Neural cell (in vitro differentiated cells): ENCODE data around the gene MRPL38. TPM values are rescaled to one million over a fixed set of nuclear protein-coding genes. Genes with fewer than 3 reads are reported as not detected.
"Not testable (repeated sequence)": the region's sequence is repeated elsewhere in the genome, so short reads cannot be mapped to it uniquely, and the experiment has no call there.

Source experiments
- H2AFZ ChIP-seq: fragments of 200-600, 300-800 bp; sonication (generic), shearing (Covaris generic); 2 replicates; pipeline ENCODE4 v1.6.0; 2014; ENCODE audit warnings: low read depth, mild to moderate bottlenecking, antibody characterized with exemption, low read length, moderate library complexity
- H3F3A ChIP-seq: fragments of 200-600 bp; shearing (Covaris generic); 2 replicates; pipeline ENCODE4 v1.6.1; 2016; ENCODE audit warnings: mild to moderate bottlenecking, moderate library complexity, mixed read lengths, antibody characterized with exemption, low read length; ENCODE audit not compliant: insufficient read depth, poor library complexity, severe bottlenecking
- H3K27ac ChIP-seq: fragments of 200-600, 300-800 bp; sonication (generic), shearing (Covaris generic); 2 replicates; pipeline ENCODE4 v1.5.1; 2014; ENCODE audit warnings: mild to moderate bottlenecking, low read length, moderate library complexity
- H3K27me3 ChIP-seq: fragments of 300-800, 200-600 bp; sonication (generic), shearing (Covaris generic); 2 replicates; pipeline ENCODE4 v1.6.0; 2014; ENCODE audit warnings: mild to moderate bottlenecking, low read depth, low read length, moderate library complexity; ENCODE audit not compliant: insufficient read depth
- H3K36me3 ChIP-seq: fragments of 300-800, 200-600 bp; sonication (generic), shearing (Covaris generic); 2 replicates; pipeline ENCODE4 v1.5.1; 2014; ENCODE audit warnings: mild to moderate bottlenecking, antibody characterized with exemption, low read length, moderate library complexity; ENCODE audit not compliant: insufficient read depth
- H3K4me2 ChIP-seq: fragments of 300-800, 200-600 bp; sonication (generic), shearing (Covaris generic); 2 replicates; pipeline ENCODE4 v1.6.0; 2014; ENCODE audit warnings: mild to moderate bottlenecking, low read length
- H3K4me3 ChIP-seq: fragments of 300-800, 200-600 bp; sonication (generic), shearing (Covaris generic); 2 replicates; pipeline ENCODE4 v1.5.1; 2014; ENCODE audit warnings: mild to moderate bottlenecking, low read length, moderate library complexity
- H3K79me2 ChIP-seq: fragments of 200-600 bp; shearing (Covaris generic); replicated peaks from 2 replicates; pipeline ENCODE4 v1.6.0; 2014; ENCODE audit warnings: mild to moderate bottlenecking, low read length, moderate library complexity; ENCODE audit not compliant: insufficient read depth
- H3K9ac ChIP-seq: fragments of 300-800, 200-600 bp; sonication (generic), shearing (Covaris generic); 2 replicates; pipeline ENCODE4 v1.6.1; 2016; ENCODE audit warnings: mild to moderate bottlenecking, low read length, mixed read lengths
- H3K9me2 ChIP-seq: fragments of 200-600 bp; shearing (Covaris generic); 2 replicates; pipeline ENCODE4 v1.6.1; 2016; ENCODE audit warnings: mild to moderate bottlenecking, low read length, mixed read lengths; ENCODE audit not compliant: insufficient read depth
- H3K9me3 ChIP-seq: fragments of 200-600, 300-800 bp; sonication (generic), shearing (Covaris generic); 2 replicates; pipeline ENCODE4 v1.6.1; 2016; ENCODE audit warnings: mild to moderate bottlenecking, mixed run types, low read length, moderate library complexity, mixed read lengths
- H4K20me1 ChIP-seq: fragments of 200-600 bp; shearing (Covaris generic); 2 replicates; pipeline ENCODE4 v1.6.1; 2016; ENCODE audit warnings: mild to moderate bottlenecking, mixed run types; ENCODE audit not compliant: insufficient read depth
- CTCF ChIP-seq: fragments of 450-650 bp; IDR thresholded peaks from 2 replicates; pipeline ENCODE4 v1.5.1; 2014; ENCODE audit warnings: antibody characterized with exemption, mild to moderate bottlenecking, moderate library complexity; ENCODE audit not compliant: poor library complexity, severe bottlenecking
- EP300 ChIP-seq: fragments of 450-650 bp; conservative IDR thresholded peaks from 2 replicates; pipeline ENCODE4 v1.6.1; 2014; ENCODE audit warnings: antibody characterized with exemption, mild to moderate bottlenecking, moderate library complexity; ENCODE audit not compliant: poor library complexity, severe bottlenecking
- EZH2 ChIP-seq: fragments of 200-600, 300-800 bp; shearing (Covaris generic), sonication (generic); IDR thresholded peaks from 2 replicates; pipeline ENCODE4 v1.6.1; 2014; ENCODE audit warnings: antibody characterized with exemption, low read length, borderline replicate concordance, mild to moderate bottlenecking; ENCODE audit not compliant: insufficient read depth, poor library complexity, severe bottlenecking
- MXI1 ChIP-seq: fragments of 450-650 bp; conservative IDR thresholded peaks from 2 replicates; pipeline ENCODE4 v1.6.1; 2014; ENCODE audit warnings: antibody characterized with exemption, mild to moderate bottlenecking; ENCODE audit not compliant: poor library complexity, severe bottlenecking
- POLR2AphosphoS5 ChIP-seq: IDR thresholded peaks from 2 replicates; pipeline ENCODE4 v1.6.1; 2012
- RAD21 ChIP-seq: fragments of 450-650 bp; conservative IDR thresholded peaks from 2 replicates; pipeline ENCODE4 v1.6.1; 2014; ENCODE audit warnings: antibody characterized with exemption, mild to moderate bottlenecking, moderate library complexity
- SMC3 ChIP-seq: fragments of 450-650 bp; conservative IDR thresholded peaks from 2 replicates; pipeline ENCODE4 v1.6.1; 2014; ENCODE audit warnings: antibody characterized with exemption, mild to moderate bottlenecking, moderate library complexity; ENCODE audit not compliant: poor library complexity
- TAF1 ChIP-seq: IDR thresholded peaks from 2 replicates; pipeline ENCODE4 v1.6.1; 2012; ENCODE audit warnings: low read depth
- polyA plus RNA-seq: library from polyadenylated mRNA; depleted of rRNA; stranded (reverse); fragments of >200 nt; gene quantifications from 2 replicates; pipeline ENCODE4 v1.2.3, GENCODE V29; 2014
- TF ChIP-seq, protein P1 (sequence below): IDR thresholded peaks from 2 replicates; pipeline ENCODE4 v1.6.1; 2012; ENCODE audit warnings: borderline replicate concordance

Gene MRPL38
- polyA plus RNA-seq, 1 donor from 2014 or later, result 91.2 TPM

DNA sequence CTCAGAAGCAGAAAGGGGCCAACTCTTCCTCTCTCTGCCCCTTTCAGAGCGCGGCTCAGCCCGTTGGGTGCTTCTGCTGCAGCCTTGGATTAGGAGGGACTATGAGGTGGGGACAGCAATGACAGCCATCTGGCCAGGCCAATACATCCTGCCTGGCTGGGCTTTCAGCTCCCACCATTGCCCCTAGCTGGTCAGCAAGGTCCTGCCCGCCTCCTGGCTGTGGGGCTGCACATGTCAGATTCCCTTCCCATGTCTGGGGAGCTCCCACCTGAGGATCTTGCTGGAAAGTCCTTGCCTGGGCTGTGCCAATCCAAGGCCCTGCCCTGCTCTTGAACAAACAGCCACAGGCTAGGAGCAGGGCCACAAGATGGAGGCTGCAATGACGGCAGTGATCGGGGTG is 16.2 kb downstream of the MRPL38 start:
- H3K4me2 ChIP-seq, result no peak overlapping the region
- no peaks in the 10 kb centered on the region for H3K79me2 ChIP-seq
- no peaks in the 10 kb centered on the region for H3K9me2 ChIP-seq
- no peaks in the 10 kb centered on the region for H3K36me3 ChIP-seq
- no peaks in the 10 kb centered on the region for H3F3A ChIP-seq
- no peaks in the 10 kb centered on the region for H4K20me1 ChIP-seq
- H3K27me3 ChIP-seq, result no peaks in the 10 kb centered on the region
- H2AFZ ChIP-seq, result no peak overlapping the region
- TF ChIP-seq MXI1, result no peak
- no peak for TF ChIP-seq POLR2AphosphoS5
- no peak for TF ChIP-seq TAF1
- TF ChIP-seq, protein P1, sequence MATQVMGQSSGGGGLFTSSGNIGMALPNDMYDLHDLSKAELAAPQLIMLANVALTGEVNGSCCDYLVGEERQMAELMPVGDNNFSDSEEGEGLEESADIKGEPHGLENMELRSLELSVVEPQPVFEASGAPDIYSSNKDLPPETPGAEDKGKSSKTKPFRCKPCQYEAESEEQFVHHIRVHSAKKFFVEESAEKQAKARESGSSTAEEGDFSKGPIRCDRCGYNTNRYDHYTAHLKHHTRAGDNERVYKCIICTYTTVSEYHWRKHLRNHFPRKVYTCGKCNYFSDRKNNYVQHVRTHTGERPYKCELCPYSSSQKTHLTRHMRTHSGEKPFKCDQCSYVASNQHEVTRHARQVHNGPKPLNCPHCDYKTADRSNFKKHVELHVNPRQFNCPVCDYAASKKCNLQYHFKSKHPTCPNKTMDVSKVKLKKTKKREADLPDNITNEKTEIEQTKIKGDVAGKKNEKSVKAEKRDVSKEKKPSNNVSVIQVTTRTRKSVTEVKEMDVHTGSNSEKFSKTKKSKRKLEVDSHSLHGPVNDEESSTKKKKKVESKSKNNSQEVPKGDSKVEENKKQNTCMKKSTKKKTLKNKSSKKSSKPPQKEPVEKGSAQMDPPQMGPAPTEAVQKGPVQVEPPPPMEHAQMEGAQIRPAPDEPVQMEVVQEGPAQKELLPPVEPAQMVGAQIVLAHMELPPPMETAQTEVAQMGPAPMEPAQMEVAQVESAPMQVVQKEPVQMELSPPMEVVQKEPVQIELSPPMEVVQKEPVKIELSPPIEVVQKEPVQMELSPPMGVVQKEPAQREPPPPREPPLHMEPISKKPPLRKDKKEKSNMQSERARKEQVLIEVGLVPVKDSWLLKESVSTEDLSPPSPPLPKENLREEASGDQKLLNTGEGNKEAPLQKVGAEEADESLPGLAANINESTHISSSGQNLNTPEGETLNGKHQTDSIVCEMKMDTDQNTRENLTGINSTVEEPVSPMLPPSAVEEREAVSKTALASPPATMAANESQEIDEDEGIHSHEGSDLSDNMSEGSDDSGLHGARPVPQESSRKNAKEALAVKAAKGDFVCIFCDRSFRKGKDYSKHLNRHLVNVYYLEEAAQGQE, result no peak
- no peak overlapping the region for H3K27ac ChIP-seq
- no peak overlapping the region for H3K4me3 ChIP-seq
- H3K9me3 ChIP-seq, result no peaks in the 10 kb centered on the region
- no peak overlapping the region for H3K9ac ChIP-seq

DNA sequence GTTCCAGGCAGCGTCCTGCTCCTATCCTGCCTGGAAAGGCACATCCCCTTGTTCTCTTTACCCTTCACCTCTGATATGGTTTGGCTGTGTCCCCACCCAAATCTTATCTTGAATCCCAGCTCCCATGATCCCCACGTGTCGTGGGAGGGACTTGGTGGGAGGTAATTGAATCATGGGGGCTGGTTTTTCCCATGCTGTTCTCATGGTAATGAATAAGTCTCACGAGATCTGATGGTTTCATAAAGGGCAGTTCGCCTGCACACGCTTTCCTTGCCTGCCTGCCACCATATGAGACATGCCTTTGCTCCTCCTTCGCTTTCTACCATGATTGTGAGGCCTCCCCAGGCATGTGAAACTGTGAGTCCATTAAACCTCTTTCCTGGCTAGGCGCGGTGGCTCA is 18.8 kb downstream of the MRPL38 start:
- H3K9me2 ChIP-seq, H3K27me3 ChIP-seq, H3K4me2 ChIP-seq, H3K27ac ChIP-seq, H3K9me3 ChIP-seq, H3K4me3 ChIP-seq, H3F3A ChIP-seq, H2AFZ ChIP-seq, H4K20me1 ChIP-seq, H3K36me3 ChIP-seq, H3K79me2 ChIP-seq, H3K9ac ChIP-seq: not testable (repeated sequence)

- no peak overlapping the region for H3K4me3 ChIP-seq
- no peak overlapping the region for H3K4me2 ChIP-seq
- no peaks in the 10 kb centered on the region for H3K79me2 ChIP-seq
- no peak overlapping the region for H3K27ac ChIP-seq
- no peak overlapping the region for H2AFZ ChIP-seq
- H4K20me1 ChIP-seq, result no peaks in the 10 kb centered on the region
- peaks cover 3% of the 10 kb centered on the region for H3K27me3 ChIP-seq
- no peaks in the 10 kb centered on the region for H3K36me3 ChIP-seq
- TF ChIP-seq EP300, result no peak
- TF ChIP-seq EZH2, result no peak
- TF ChIP-seq, protein P1, result no peak
- TF ChIP-seq RAD21, result no peak
- no peak for TF ChIP-seq CTCF
- no peak for TF ChIP-seq MXI1
- TF ChIP-seq POLR2AphosphoS5, result no peak
- TF ChIP-seq TAF1, result no peak
- TF ChIP-seq SMC3, result no peak
- H3K9me3 ChIP-seq, result no peaks in the 10 kb centered on the region
- H3K9ac ChIP-seq, result no peak overlapping the region
- no peaks in the 10 kb centered on the region for H3F3A ChIP-seq
- H3K9me2 ChIP-seq, result no peaks in the 10 kb centered on the region
Measured at GRCh38 chr17:75885431-75885830, 19.3 kb downstream of the MRPL38 start.
